Ovary (tissue), 3 donors: ENCODE results near the gene SGMS2.

ENCODE experiments used
- EP300 ChIP-seq: sonication (generic); formaldehyde crosslinking; IDR thresholded peaks from one replicate; pipeline ENCODE4 v1.6.1; 2017; ENCODE audit warnings: antibody characterized with exemption
- POLR2A ChIP-seq: fragments of 450-650 bp; IDR thresholded peaks from one replicate; pipeline ENCODE4 v1.6.1; 2017; ENCODE audit warnings: antibody characterized with exemption, mild to moderate bottlenecking, moderate library complexity
- TF ChIP-seq, protein P1 (sequence below), 3 donors: fragments of 450-650 bp in 2 of 3; fragments of 200-600 bp in 1 of 3; IDR thresholded peaks; one replicate each; pipeline versions ENCODE4 v1.5.1 to v1.8.0; 2016 to 2022; ENCODE audit warnings: antibody characterized with exemption in 3 of 3, mild to moderate bottlenecking in 1 of 3
- donor health status: DM: no; HTN: no; CAD: no.

DNA sequence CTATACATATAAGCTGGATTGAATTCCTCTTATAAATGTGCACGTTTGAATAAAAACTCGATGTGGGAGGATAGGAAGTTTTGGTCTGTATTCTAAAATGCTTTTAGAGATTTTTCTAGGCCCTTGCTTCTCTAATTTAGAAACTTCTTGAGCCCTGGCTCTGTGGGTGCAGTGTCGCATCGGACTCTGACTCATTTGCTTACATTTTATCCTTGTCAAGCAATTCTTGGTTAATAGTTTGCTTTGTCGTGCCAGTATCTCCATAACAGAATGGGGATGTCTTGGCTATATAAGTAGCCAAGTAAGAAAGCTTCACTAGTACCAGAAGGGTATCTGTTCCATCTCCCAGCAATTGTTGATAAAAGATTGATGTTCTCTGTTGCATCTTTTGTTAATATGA, 10.7 kb downstream of the SGMS2 start:
- TF ChIP-seq, protein P1, sequence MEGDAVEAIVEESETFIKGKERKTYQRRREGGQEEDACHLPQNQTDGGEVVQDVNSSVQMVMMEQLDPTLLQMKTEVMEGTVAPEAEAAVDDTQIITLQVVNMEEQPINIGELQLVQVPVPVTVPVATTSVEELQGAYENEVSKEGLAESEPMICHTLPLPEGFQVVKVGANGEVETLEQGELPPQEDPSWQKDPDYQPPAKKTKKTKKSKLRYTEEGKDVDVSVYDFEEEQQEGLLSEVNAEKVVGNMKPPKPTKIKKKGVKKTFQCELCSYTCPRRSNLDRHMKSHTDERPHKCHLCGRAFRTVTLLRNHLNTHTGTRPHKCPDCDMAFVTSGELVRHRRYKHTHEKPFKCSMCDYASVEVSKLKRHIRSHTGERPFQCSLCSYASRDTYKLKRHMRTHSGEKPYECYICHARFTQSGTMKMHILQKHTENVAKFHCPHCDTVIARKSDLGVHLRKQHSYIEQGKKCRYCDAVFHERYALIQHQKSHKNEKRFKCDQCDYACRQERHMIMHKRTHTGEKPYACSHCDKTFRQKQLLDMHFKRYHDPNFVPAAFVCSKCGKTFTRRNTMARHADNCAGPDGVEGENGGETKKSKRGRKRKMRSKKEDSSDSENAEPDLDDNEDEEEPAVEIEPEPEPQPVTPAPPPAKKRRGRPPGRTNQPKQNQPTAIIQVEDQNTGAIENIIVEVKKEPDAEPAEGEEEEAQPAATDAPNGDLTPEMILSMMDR (IDR thresholded peaks at IDR 0.05) = no peak
- TF ChIP-seq POLR2A = no peak
- TF ChIP-seq EP300 = no peak
